Tibial artery (tissue), 4 donors: ENCODE measurements around the gene FAM83F.

Source experiments
- DNase-seq, 2 donors: peaks; one replicate each; pipeline ENCODE4 v3.0.0-alpha.2; 2019
- H3K27ac ChIP-seq, 2 donors: fragments of 200-600 bp; sonication (generic) in 1 of 2; 1 replicate in 1 of 2; 2 replicates in 1 of 2; pipeline ENCODE4 v1.5.1; 2018 to 2019; ENCODE audit warnings: mild to moderate bottlenecking in 1 of 2
- H3K27me3 ChIP-seq, 2 donors: fragments of 200-600 bp; sonication (generic) in 1 of 2; one replicate each; pipeline versions ENCODE4 v1.5.1 to v1.6.0; 2016 to 2019
- H3K36me3 ChIP-seq, 3 donors: fragments of 200-600 bp; sonication (generic) in 2 of 3; one replicate each; pipeline ENCODE4 v1.5.1; 2016 to 2019; ENCODE audit warnings: mild to moderate bottlenecking in 2 of 3
- H3K4me1 ChIP-seq, 4 donors: fragments of 200-600 bp; sonication (generic) in 2 of 4; 1 replicate in 3 of 4; 2 replicates in 1 of 4; pipeline ENCODE4 v1.5.1; 2016 to 2019
- H3K4me3 ChIP-seq, 2 donors: fragments of 200-600 bp; sonication (generic) in 1 of 2; 1 replicate in 1 of 2; 2 replicates in 1 of 2; pipeline ENCODE4 v1.5.1; 2018 to 2019; ENCODE audit warnings: mild to moderate bottlenecking in 2 of 2
- H3K9me3 ChIP-seq, 3 donors: fragments of 200-600 bp; sonication (generic) in 1 of 3; one replicate each; pipeline ENCODE4 v1.5.1; 2016 to 2019
- intact Hi-C: fragments of 100-400 bp; cut with DNase I; formaldehyde crosslinking; loops from one replicate; pipeline ENCODE4 v1.15.0; 2023; ENCODE audit warnings: low total_unique reads
- TF ChIP-seq, protein P1 (sequence below), 2 experiments: fragments of 200-600 bp in 1 of 2; fragments of 450-650 bp in 1 of 2; IDR thresholded peaks; one replicate each; pipeline ENCODE4 v1.5.1; 2017 to 2019; ENCODE audit warnings: antibody characterized with exemption in 2 of 2, mild to moderate bottlenecking in 1 of 2, moderate library complexity in 1 of 2

FAM83F gene

DNA sequence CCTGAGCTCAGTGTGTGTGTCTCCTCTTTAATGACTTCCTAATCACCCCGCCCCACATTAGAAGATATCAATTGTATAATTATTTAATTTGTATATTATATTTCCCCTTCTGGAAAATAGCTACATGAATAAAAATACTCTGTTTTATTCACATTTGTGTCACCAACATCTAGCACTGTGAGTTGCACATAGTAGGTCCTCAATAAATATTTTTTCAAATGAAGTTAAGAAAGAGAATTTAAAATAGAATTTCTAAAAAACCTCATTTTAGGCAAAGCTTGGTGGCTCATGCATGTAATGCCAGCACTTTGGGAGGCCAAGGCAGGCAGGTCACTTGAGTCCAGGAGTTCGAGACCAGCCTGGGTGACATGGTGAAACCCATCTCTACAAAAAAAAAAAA lies 59.7 kb downstream of the FAM83F start:
- Histone ChIP-seq H3K4me1 (peaks cover 0 to 19% (median 7%) of the 10 kb centered on the region in 4 donors), H3K9me3 (no peaks in the 10 kb centered on the region), H3K27me3 (no peaks in the 10 kb centered on the region), H3K27ac (no peak overlapping the region), H3K36me3 (no peaks in the 10 kb centered on the region), H3K4me3 (no peak overlapping the region)
- DNase-seq = no peak
- TF ChIP-seq, protein P1, sequence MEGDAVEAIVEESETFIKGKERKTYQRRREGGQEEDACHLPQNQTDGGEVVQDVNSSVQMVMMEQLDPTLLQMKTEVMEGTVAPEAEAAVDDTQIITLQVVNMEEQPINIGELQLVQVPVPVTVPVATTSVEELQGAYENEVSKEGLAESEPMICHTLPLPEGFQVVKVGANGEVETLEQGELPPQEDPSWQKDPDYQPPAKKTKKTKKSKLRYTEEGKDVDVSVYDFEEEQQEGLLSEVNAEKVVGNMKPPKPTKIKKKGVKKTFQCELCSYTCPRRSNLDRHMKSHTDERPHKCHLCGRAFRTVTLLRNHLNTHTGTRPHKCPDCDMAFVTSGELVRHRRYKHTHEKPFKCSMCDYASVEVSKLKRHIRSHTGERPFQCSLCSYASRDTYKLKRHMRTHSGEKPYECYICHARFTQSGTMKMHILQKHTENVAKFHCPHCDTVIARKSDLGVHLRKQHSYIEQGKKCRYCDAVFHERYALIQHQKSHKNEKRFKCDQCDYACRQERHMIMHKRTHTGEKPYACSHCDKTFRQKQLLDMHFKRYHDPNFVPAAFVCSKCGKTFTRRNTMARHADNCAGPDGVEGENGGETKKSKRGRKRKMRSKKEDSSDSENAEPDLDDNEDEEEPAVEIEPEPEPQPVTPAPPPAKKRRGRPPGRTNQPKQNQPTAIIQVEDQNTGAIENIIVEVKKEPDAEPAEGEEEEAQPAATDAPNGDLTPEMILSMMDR (IDR thresholded peaks at IDR 0.05) = no peak
- intact Hi-C loops = loop anchor here (5.0 kb wide), 1 partner anchor 288 kb away; no protein-coding TSS in a partner anchor

DNA sequence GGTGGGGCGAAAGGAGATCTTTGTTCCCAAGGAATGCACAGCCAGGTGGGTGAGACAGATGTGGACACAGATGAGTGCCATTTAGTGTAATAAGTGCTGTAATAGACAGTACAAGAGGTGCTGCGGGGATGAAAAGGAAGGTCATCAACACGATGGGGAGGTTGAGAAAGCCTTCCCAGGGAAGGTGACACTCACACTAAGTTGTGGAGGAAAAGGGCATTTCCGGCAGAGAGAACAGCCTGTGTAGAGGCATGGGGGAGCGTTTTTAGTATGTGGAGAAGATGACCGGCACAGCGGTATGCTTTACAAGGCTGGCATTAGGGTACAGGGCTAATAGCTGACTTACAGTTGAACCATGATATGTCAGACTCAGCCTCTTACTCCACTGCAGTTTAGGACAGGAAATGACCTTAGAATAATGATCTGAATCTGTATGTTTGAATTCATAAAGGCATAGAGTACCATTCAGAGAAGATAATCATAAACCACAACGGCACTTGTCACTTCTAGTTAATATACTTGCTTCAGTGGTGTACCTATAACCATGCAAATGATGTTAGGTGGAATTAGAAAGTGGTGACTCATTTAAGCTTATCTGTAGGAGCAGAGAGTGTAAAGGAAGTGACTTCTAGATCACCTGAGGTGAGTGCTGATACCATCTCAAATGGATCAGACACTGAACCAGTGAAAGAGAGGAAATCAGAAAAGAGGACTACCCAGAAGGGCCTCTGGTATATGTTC lies 60.6 kb downstream of the FAM83F start:
- TF ChIP-seq, protein P1 (IDR thresholded peaks at IDR 0.05) = no peak
- Histone ChIP-seq H3K4me1 (peaks cover 0 to 19% (median 6%) of the 10 kb centered on the region in 4 donors), H3K27ac (no peak overlapping the region), H3K27me3 (no peaks in the 10 kb centered on the region), H3K36me3 (no peaks in the 10 kb centered on the region), H3K4me3 (no peak overlapping the region), H3K9me3 (no peaks in the 10 kb centered on the region)
- no peak for DNase-seq
- intact Hi-C loops = no loop called here

DNA sequence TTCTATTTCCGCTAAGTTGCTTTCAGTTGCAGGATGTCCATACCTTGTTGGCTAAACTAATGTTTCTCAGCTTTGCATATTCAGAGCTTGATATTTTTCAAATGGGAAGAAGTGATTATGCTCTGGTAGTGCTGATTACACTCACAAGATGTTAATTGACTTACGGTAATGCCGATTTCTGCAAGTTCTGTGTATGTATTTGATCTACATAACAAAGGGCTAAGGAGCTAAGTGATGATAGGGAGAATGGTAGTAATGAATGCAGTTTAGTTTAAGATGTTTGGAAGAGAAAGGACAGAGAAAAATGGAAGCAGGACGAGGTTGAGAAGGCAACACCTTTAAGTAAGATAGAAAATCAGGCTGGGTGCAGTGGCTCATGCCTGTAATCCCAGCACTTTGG lies 61.4 kb downstream of the FAM83F start:
- H3K36me3 ChIP-seq = no peaks in the 10 kb centered on the region
- no peak for DNase-seq
- H3K4me3 ChIP-seq = no peak overlapping the region
- H3K9me3 ChIP-seq = no peaks in the 10 kb centered on the region
- no peaks in the 10 kb centered on the region for H3K27me3 ChIP-seq
- intact Hi-C loops = no loop called here
- no peak overlapping the region for H3K27ac ChIP-seq
- H3K4me1 ChIP-seq = peaks cover 0 to 18% (median 4%) of the 10 kb centered on the region in 4 donors
- TF ChIP-seq, protein P1 (IDR thresholded peaks at IDR 0.05) = no peak

DNA sequence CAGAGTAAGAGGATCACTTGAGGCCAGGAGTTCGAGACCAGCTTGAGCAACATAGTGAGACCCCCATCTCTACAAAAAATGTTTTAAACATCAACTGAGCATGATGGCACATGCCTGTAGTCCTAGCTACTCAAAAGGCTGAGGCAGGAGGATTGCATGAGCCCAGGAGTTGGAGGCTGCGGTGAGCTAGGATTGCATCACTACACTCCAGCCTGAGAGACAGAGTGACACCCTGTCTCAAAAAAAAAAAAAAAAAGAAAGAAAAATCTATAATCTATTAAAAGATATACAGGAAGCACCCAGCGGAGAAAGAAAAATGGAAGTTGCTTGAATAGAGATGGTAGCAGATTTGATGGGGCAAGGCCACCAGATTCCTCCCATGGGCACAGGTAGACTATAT lies 61.8 kb downstream of the FAM83F start:
- H3K27me3 ChIP-seq = no peaks in the 10 kb centered on the region
- no peak overlapping the region for H3K4me3 ChIP-seq
- TF ChIP-seq, protein P1 (IDR thresholded peaks at IDR 0.05) = no peak
- H3K36me3 ChIP-seq = no peaks in the 10 kb centered on the region
- DNase-seq = no peak
- H3K9me3 ChIP-seq = no peaks in the 10 kb centered on the region
- intact Hi-C loops = no loop called here
- H3K4me1 ChIP-seq = peaks cover 0 to 15% (median 2%) of the 10 kb centered on the region in 4 donors
- no peak overlapping the region for H3K27ac ChIP-seq

DNA sequence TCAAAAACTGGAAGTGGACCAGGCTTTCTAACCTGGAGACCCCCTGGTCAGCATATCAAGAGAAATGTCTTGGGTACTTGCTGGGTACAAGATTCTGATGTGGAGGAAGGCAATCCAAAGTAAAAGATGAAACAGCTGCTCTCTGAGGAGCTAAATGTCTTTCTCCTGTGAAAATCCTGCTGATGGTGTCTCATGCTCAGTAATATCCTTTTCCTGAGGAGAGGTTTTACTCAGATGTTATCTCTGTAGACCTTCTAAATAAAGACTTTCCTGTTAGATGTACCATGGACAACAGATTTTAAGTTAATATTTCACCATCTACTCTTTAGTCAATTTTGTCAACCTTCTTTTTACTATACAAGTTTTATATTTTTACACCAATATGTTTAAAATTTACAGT lies 62.9 kb downstream of the FAM83F start:
- TF ChIP-seq, protein P1 (IDR thresholded peaks at IDR 0.05) = no peak
- no peaks in the 10 kb centered on the region for H3K27me3 ChIP-seq
- no peaks in the 10 kb centered on the region for H3K36me3 ChIP-seq
- intact Hi-C loops = no loop called here
- H3K4me1 ChIP-seq = peaks cover 0 to 18% (median 3%) of the 10 kb centered on the region in 4 donors
- no peak for DNase-seq
- H3K9me3 ChIP-seq = no peaks in the 10 kb centered on the region
- H3K4me3 ChIP-seq = no peak overlapping the region
- H3K27ac ChIP-seq = no peak overlapping the region
